Left renal cortex interstitium (tissue), 4 donors: Measurements from ENCODE around the gene RPS6KA2. TPM values are rescaled to one million over a fixed set of nuclear protein-coding genes. Genes with fewer than 3 reads are reported as not detected.
"Not testable (repeated sequence)": the region's sequence is repeated elsewhere in the genome, so short reads cannot be mapped to it uniquely, and the experiment has no call there.

Experiments used
- DNase-seq, 4 donors: peaks; one replicate each; pipeline ENCODE4 v3.0.0-alpha.2; 2013; ENCODE audit warnings: low read depth in 4 of 4, low spot score in 2 of 4, missing footprints in 1 of 4
- polyA plus RNA-seq, 4 donors: library from polyadenylated mRNA; unstranded; fragments of 120-200 nt; gene quantifications; one replicate each; pipeline ENCODE4 v1.2.1, GENCODE V29; 2013; ENCODE audit not compliant: insufficient read length in 4 of 4

The RPS6KA2 gene
- polyA plus RNA-seq, 4 donors: 25.2 to 30.5 (median 29.9) TPM

- DNase-seq: no peak
Measured at GRCh38 chr6:166596776-166597507, 30.1 kb downstream of the RPS6KA2 start.

- no peak for DNase-seq
Measured at GRCh38 chr6:166595949-166596348, 31.1 kb downstream of the RPS6KA2 start.

- DNase-seq: no peak
Measured at GRCh38 chr6:166595061-166595780, 31.8 kb downstream of the RPS6KA2 start.

- no peak for DNase-seq
Measured at GRCh38 chr6:166592821-166593220, 34.2 kb downstream of the RPS6KA2 start.

GRCh38 chr6:166591961-166592520 lies 35.0 kb downstream of the RPS6KA2 start:
- no peak for DNase-seq

- no peak for DNase-seq
Measured at GRCh38 chr6:166591026-166591425, 36.0 kb downstream of the RPS6KA2 start.

GRCh38 chr6:166589786-166590574 lies 37.1 kb downstream of the RPS6KA2 start:
- DNase-seq: no peak

- DNase-seq: no peak
Measured at GRCh38 chr6:166589337-166589731, 37.7 kb downstream of the RPS6KA2 start.

GRCh38 chr6:166588691-166589336 lies 38.2 kb downstream of the RPS6KA2 start:
- DNase-seq: no peak

GRCh38 chr6:166587631-166588413 lies 39.2 kb downstream of the RPS6KA2 start:
- DNase-seq: no peak

- no peak for DNase-seq
Measured at GRCh38 chr6:166586424-166587156, 40.5 kb downstream of the RPS6KA2 start, which contains the start of gene RAMACL. Gene RAMACL (minus strand): TSS chr6:166586678. CDS start chr6:166586477, 201 bp downstream.

- DNase-seq: no peak
Measured at GRCh38 chr6:166584853-166585429, 42.1 kb downstream of the RPS6KA2 start.

- DNase-seq: no peak
Measured at GRCh38 chr6:166584155-166584554, 42.9 kb downstream of the RPS6KA2 start.

- DNase-seq: no peak
Measured at GRCh38 chr6:166583230-166583965, 43.7 kb downstream of the RPS6KA2 start.

- peak in 3 of 4 donors; percentile 42 to 77 (median 60) for DNase-seq
Measured at GRCh38 chr6:166582258-166582657, 44.8 kb downstream of the RPS6KA2 start.

GRCh38 chr6:166581801-166582200 lies 45.2 kb downstream of the RPS6KA2 start:
- DNase-seq: not testable (repeated sequence)

- no peak for DNase-seq
Measured at GRCh38 chr6:166581091-166581511, 46.0 kb downstream of the RPS6KA2 start.
